Esophagus muscularis mucosa (tissue), 4 donors: Measurements from ENCODE around the gene ATAD5.

Experiments
- EP300 ChIP-seq: sonication (generic); formaldehyde crosslinking; IDR thresholded peaks from one replicate; pipeline ENCODE4 v1.6.1; 2017; ENCODE audit warnings: antibody characterized with exemption
- POLR2A ChIP-seq: fragments of 450-650 bp; IDR thresholded peaks from one replicate; pipeline ENCODE4 v1.6.1; 2017; ENCODE audit warnings: antibody characterized with exemption, moderate library complexity, mild to moderate bottlenecking, low read depth
- POLR2AphosphoS5 ChIP-seq, 2 donors: sonication (generic); formaldehyde crosslinking; IDR thresholded peaks; one replicate each; pipeline ENCODE4 v1.6.1; 2017; ENCODE audit warnings: antibody characterized with exemption in 2 of 2
- TF ChIP-seq, protein P1 (sequence below), 3 experiments: fragments of 200-600 bp in 2 of 3; fragments of 450-650 bp in 1 of 3; sonication (generic) in 2 of 3; IDR thresholded peaks; one replicate each; pipeline ENCODE4 v1.5.1; 2017 to 2019; ENCODE audit warnings: antibody characterized with exemption in 3 of 3, mild to moderate bottlenecking in 2 of 3, moderate library complexity in 1 of 3

DNA sequence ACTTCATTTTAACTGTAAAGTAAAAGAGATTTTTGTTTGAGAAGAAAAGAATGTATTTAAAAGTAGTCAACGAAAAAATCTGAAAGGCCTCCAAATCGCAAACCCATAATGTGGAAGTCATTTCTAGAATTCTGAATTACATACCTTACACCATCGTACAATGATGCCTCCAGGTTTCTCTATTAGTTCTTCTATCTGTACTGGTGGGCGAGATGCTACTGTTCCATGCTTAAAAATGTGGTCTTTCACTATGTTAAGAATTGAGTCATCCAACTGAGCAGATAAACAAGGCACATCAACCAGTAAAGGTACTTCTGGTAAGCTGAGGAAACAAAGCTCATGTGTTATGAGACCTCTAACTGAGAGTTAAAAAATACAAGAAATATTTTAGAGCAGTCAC lies 35.8 kb upstream of the ATAD5 start:
- TF ChIP-seq, protein P1, sequence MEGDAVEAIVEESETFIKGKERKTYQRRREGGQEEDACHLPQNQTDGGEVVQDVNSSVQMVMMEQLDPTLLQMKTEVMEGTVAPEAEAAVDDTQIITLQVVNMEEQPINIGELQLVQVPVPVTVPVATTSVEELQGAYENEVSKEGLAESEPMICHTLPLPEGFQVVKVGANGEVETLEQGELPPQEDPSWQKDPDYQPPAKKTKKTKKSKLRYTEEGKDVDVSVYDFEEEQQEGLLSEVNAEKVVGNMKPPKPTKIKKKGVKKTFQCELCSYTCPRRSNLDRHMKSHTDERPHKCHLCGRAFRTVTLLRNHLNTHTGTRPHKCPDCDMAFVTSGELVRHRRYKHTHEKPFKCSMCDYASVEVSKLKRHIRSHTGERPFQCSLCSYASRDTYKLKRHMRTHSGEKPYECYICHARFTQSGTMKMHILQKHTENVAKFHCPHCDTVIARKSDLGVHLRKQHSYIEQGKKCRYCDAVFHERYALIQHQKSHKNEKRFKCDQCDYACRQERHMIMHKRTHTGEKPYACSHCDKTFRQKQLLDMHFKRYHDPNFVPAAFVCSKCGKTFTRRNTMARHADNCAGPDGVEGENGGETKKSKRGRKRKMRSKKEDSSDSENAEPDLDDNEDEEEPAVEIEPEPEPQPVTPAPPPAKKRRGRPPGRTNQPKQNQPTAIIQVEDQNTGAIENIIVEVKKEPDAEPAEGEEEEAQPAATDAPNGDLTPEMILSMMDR (IDR thresholded peaks at IDR 0.05): no peak
- TF ChIP-seq POLR2AphosphoS5 (IDR thresholded peaks at IDR 0.05) (no peak), EP300 (no peak), POLR2A (no peak)
